ENCODE measurements around the gene DPP6.

Gene DPP6

DNA sequence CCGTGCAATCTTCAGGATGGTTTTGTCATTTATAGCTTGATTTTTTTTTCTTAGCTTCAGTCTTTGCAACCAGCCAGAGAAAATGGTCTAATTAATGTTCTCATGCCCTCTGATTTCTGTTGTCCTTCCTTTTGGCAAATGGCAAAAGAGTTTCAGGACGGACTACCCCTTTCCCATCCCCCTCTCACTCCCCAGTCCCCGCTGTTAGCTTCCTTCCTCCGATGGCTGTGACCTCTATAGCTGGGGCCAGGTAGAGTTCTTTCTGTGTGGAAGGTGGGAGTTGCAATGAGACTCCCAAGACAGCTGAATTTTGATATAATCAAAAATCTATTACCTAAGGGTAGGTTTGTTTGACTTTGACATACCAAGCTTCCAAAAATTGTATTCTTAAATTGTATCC is 588.7 kb downstream of the DPP6 start:
- TF ChIP-seq, protein P1, sequence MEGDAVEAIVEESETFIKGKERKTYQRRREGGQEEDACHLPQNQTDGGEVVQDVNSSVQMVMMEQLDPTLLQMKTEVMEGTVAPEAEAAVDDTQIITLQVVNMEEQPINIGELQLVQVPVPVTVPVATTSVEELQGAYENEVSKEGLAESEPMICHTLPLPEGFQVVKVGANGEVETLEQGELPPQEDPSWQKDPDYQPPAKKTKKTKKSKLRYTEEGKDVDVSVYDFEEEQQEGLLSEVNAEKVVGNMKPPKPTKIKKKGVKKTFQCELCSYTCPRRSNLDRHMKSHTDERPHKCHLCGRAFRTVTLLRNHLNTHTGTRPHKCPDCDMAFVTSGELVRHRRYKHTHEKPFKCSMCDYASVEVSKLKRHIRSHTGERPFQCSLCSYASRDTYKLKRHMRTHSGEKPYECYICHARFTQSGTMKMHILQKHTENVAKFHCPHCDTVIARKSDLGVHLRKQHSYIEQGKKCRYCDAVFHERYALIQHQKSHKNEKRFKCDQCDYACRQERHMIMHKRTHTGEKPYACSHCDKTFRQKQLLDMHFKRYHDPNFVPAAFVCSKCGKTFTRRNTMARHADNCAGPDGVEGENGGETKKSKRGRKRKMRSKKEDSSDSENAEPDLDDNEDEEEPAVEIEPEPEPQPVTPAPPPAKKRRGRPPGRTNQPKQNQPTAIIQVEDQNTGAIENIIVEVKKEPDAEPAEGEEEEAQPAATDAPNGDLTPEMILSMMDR (IDR thresholded peaks at IDR 0.05; ENCODE audit: low read depth, low read length, missing control alignments) = no peak

DNA sequence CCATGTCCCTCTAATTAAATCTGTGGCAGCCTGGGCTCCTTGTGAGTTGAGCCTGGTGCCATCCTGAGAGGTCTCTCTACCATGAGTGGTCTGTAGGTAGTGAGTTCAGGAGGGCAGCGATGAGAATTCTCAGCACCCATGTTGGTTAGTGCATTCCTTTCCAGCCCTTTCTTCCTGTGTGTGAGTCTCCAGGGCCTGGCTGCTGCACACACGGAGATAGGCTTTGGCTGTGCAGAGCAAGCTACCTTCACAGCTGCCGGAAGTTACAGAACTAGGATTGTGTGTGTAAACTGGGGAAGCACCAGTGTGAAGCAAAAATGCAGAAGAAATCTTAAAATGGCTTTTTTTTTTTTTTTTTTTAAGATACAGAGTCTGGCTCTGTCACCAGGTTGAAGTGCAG is 592.2 kb downstream of the DPP6 start:
- TF ChIP-seq, protein P1 (IDR thresholded peaks at IDR 0.05; ENCODE audit: low read depth, low read length, missing control alignments) = no peak
- in situ Hi-C loops (cut with HindIII; ENCODE audit: low pct_ligation_motif_present, low sequenced_read_pairs) = no loop called here
- no peaks in the 10 kb centered on the region for H3K36me3 ChIP-seq (replicated peaks)
- DNase-seq = no peak
- H3K27ac ChIP-seq = no peak overlapping the region
- H3K27me3 ChIP-seq (replicated peaks) = no peaks in the 10 kb centered on the region
- H3K4me3 ChIP-seq (ENCODE audit: low read depth, low read length) = no peak overlapping the region

More for the DNA sequence above, 588.7 kb downstream of the DPP6 start:
- H3K36me3 ChIP-seq (replicated peaks) = no peaks in the 10 kb centered on the region
- no peak overlapping the region for H3K27ac ChIP-seq
- DNase-seq = no peak
- in situ Hi-C loops (cut with HindIII; ENCODE audit: low pct_ligation_motif_present, low sequenced_read_pairs) = no loop called here
- H3K4me3 ChIP-seq (ENCODE audit: low read depth, low read length) = no peak overlapping the region
- no peaks in the 10 kb centered on the region for H3K27me3 ChIP-seq (replicated peaks)

DNA sequence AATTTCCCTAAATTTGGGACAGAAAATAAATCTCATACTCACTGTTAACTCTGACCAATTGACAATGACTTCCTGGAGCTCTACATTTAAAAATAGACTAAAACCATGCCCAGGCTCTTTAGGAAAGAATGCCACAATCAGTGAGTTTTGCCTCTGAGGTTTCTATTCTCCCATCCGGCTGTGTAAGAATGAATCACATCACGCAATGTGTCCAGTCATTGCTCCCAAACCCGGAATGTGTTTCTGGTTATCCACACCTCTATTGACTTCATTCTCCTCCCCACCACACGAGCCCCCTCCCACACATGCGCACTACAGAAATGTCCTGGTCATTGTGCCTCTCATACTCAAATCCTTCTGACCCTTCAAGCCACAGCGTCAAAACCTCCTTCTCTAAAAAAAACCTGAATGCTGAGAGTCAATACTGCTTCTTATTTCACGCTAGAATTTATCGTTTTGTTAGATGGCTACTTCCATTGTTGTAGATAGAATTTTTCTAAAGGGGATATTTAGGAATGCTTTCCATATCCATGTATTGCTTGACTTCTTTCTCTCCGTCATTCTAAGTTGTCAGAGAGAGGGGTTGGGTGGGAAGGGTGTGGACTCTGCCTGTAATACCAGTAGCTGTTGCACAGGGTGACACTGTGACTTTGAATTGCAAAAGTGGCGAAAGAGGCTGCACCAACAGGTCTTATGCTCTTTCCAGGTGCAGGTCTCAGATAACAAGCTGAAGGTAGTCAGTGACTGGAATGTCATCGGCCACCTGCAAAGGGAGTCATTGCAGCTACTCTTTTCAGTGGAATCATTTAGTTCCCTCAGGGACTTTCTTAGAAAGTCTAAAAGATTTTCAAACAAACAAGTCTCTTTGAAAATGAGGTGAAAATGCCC is 594.2 kb downstream of the DPP6 start:
- in situ Hi-C loops (cut with HindIII; ENCODE audit: low pct_ligation_motif_present, low sequenced_read_pairs) = no loop called here
- TF ChIP-seq, protein P1 (IDR thresholded peaks at IDR 0.05; ENCODE audit: low read depth, low read length, missing control alignments) = no peak

DNA sequence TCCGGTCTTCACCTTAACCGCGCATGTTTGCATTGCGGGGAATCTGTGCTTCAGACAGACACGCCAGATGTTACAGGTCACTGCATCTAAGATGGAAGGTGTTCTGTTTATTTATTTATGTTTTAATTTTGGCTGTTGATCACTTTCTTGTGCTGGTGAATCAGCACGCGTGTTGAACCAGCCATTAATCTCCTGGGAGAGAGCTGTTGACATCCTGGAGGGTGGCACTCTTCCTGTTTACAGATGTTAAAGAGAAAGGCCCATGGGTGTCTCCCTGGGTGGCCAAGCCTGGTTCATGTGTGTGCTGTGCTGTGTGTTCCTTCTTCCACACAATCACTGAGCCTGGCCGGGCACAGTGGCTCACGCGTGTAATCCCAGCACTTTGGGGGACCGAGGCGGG is 595.4 kb downstream of the DPP6 start:
- Histone ChIP-seq H3K36me3 (replicated peaks) (no peaks in the 10 kb centered on the region), H3K27ac (no peak overlapping the region), H3K27me3 (replicated peaks) (no peaks in the 10 kb centered on the region), H3K4me3 (ENCODE audit: low read depth, low read length) (no peak overlapping the region)
- no peak for DNase-seq
- TF ChIP-seq, protein P1 (IDR thresholded peaks at IDR 0.05; ENCODE audit: low read depth, low read length, missing control alignments) = no peak
- in situ Hi-C loops (cut with HindIII; ENCODE audit: low pct_ligation_motif_present, low sequenced_read_pairs) = no loop called here

More for the DNA sequence above, 594.2 kb downstream of the DPP6 start:
- Histone ChIP-seq H3K4me3 (ENCODE audit: low read depth, low read length) (no peak overlapping the region), H3K36me3 (replicated peaks) (no peaks in the 10 kb centered on the region), H3K27ac (no peak overlapping the region), H3K27me3 (replicated peaks) (no peaks in the 10 kb centered on the region)
- DNase-seq = no peak

DNA sequence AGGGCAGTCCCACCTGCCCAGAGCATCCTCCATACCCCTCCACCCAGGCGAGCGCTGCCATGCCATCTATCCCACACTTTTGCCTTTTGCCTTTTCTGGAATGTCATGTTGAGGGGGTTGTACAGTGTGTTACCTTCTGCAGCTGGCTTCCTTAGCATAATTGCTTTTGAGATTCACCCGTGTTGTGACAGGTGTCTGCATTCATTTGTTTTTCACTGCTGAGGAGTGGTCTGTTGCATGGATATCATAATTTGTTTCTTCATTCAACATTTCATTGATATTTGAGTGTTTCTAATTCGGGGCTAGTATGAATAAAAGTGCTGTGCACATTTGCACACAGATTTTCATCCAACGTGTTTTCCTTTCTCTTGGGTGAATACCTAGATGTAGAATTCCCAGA is 596.8 kb downstream of the DPP6 start:
- DNase-seq = no peak
- TF ChIP-seq, protein P1 (IDR thresholded peaks at IDR 0.05; ENCODE audit: low read depth, low read length, missing control alignments) = no peak
- no peaks in the 10 kb centered on the region for H3K36me3 ChIP-seq (replicated peaks)
- H3K4me3 ChIP-seq (ENCODE audit: low read depth, low read length) = no peak overlapping the region
- H3K27ac ChIP-seq = no peak overlapping the region
- in situ Hi-C loops (cut with HindIII; ENCODE audit: low pct_ligation_motif_present, low sequenced_read_pairs) = no loop called here
- no peaks in the 10 kb centered on the region for H3K27me3 ChIP-seq (replicated peaks)

All from brain microvascular endothelial cell (primary cell).